GM12878 (cell line): Measurements from ENCODE around the gene PTPN14. TPM values are rescaled to one million over a fixed set of nuclear protein-coding genes. Genes with fewer than 3 reads are reported as not detected.
A peak's percentile ranks its signal among the peaks of the same experiment; 100 is the strongest.

Experiments
- ATAC-seq: fragments of 200-7000 bp; cut with Tn5 transposase; 3 replicates; pipeline ENCODE4 v1.9.1; 2020; ENCODE audit warnings: mild to moderate bottlenecking, moderate library complexity
- BruUV-seq: library from RNA; stranded (reverse); fragments of 400-500 nt; replicated peaks from 2 replicates; lab custom pipeline; 2021; lab: Mats Ljungman, UMichigan
- CTCF ChIA-PET: fragments of 300-600 bp; sonication (Branson Sonifier 250); formaldehyde crosslinking; extraction: SDS; loops from one replicate; lab custom pipeline; 2021; ENCODE audit warnings: inconsistent platforms; lab: Yijun Ruan, JAX
- POLR2A ChIA-PET: fragments of 350-600 bp; formaldehyde crosslinking; extraction: SDS; loops from one replicate; lab custom pipeline; 2021; ENCODE audit warnings: inconsistent platforms; lab: Charles Lee
- RAD21 ChIA-PET: fragments of 300-600 bp; sonication (Branson Sonifier 250); formaldehyde crosslinking; loops from one replicate; lab custom pipeline; 2023; ENCODE audit warnings: antibody characterized with exemption; ENCODE audit not compliant: unreplicated experiment; lab: Charles Lee
- SMC1A ChIA-PET: fragments of 300-600 bp; sonication (Branson Sonifier 250); formaldehyde crosslinking; loops from one replicate; lab custom pipeline; 2023; ENCODE audit not compliant: unreplicated experiment, uncharacterized antibody; lab: Charles Lee
- DNase-seq: peaks from one replicate; pipeline ENCODE4 v3.0.0-alpha.2; 2011; ENCODE audit warnings: low read depth, low spot score
- FAIRE-seq: peaks from 3 replicates; lab custom pipeline; 2011; peaks lifted over from hg19 to GRCh38; lab: Jason Lieb, UNC
- H2AFZ ChIP-seq: 2 replicates; pipeline ENCODE4 v1.6.0; 2011; ENCODE audit warnings: low read depth, low read length, control low read depth; ENCODE audit not compliant: control insufficient read depth
- H3K27ac ChIP-seq: 2 replicates; pipeline ENCODE4 v1.5.1; 2011; ENCODE audit warnings: control low read depth; ENCODE audit not compliant: control insufficient read depth, insufficient read depth
- H3K27me3 ChIP-seq, 2 experiments: replicated peaks in 1 of 2; 2 replicates each; pipeline versions ENCODE4 v1.6.0 to v1.6.1; 2011; ENCODE audit warnings: low read length in 1 of 2; ENCODE audit not compliant: control insufficient read depth in 2 of 2, insufficient read depth in 2 of 2
- H3K36me3 ChIP-seq, 2 experiments: 2 replicates each; pipeline ENCODE4 v1.5.1; 2011; ENCODE audit warnings: low read length in 1 of 2; ENCODE audit not compliant: control insufficient read depth in 2 of 2, insufficient read depth in 2 of 2
- H3K4me1 ChIP-seq: 2 replicates; pipeline ENCODE4 v1.6.1; 2011; ENCODE audit warnings: mild to moderate bottlenecking, low read length, moderate library complexity, mixed read lengths; ENCODE audit not compliant: control insufficient read depth, insufficient read depth
- H3K4me2 ChIP-seq: 2 replicates; pipeline ENCODE4 v1.6.0; 2011; ENCODE audit warnings: control low read depth; ENCODE audit not compliant: control insufficient read depth, insufficient read depth
- H3K4me3 ChIP-seq: fragments of 200-600 bp; sonication (generic); 2 replicates; pipeline ENCODE4 v1.5.1; 2016
- H3K79me2 ChIP-seq: 2 replicates; pipeline ENCODE4 v1.6.0; 2011; ENCODE audit warnings: low read length; ENCODE audit not compliant: control insufficient read depth, insufficient read depth
- H3K9ac ChIP-seq: 2 replicates; pipeline ENCODE4 v1.8.0; 2011; ENCODE audit warnings: low read length, control low read depth, mixed read lengths; ENCODE audit not compliant: control insufficient read depth, insufficient read depth
- H3K9me3 ChIP-seq: replicated peaks from 3 replicates; pipeline ENCODE4 v1.5.1; 2011; ENCODE audit warnings: mild to moderate bottlenecking, low read length; ENCODE audit not compliant: control insufficient read depth, insufficient read depth
- H4K20me1 ChIP-seq: 2 replicates; pipeline ENCODE4 v1.6.0; 2011; ENCODE audit not compliant: control insufficient read depth, insufficient read depth
- FOS ChIP-seq: IDR thresholded peaks from 3 replicates; pipeline ENCODE4 v1.6.1; 2011; ENCODE audit warnings: borderline replicate concordance; ENCODE audit not compliant: insufficient read length; ENCODE audit errors: extremely low read depth
- IKZF1 ChIP-seq: fragments of 450-650 bp; conservative IDR thresholded peaks from 2 replicates; pipeline ENCODE4 v1.6.1; 2017; ENCODE audit warnings: antibody characterized with exemption, mild to moderate bottlenecking
- KDM1A ChIP-seq: fragments of 200-600 bp; sonication (generic); IDR thresholded peaks from 2 replicates; pipeline ENCODE4 v1.6.1; 2016; ENCODE audit warnings: borderline replicate concordance
- MXI1 ChIP-seq: fragments of 150-350 bp; IDR thresholded peaks from 2 replicates; pipeline ENCODE4 v1.6.1; 2011; ENCODE audit warnings: low read depth, mild to moderate bottlenecking, inconsistent platforms, low read length, improper control_type of control experiment
- MYB ChIP-seq: fragments of 150-350 bp; IDR thresholded peaks from 2 replicates; pipeline ENCODE4 v1.6.1; 2014; ENCODE audit warnings: mild to moderate bottlenecking, low read depth, low read length, borderline replicate concordance
- NFIC ChIP-seq: IDR thresholded peaks from 2 replicates; pipeline ENCODE4 v1.6.1; 2012; ENCODE audit warnings: low read depth, mild to moderate bottlenecking, inconsistent platforms, low read length, moderate library complexity
- NR2C2 ChIP-seq: IDR thresholded peaks from 2 replicates; pipeline ENCODE4 v1.6.1; 2011; ENCODE audit warnings: borderline replicate concordance, low read depth; ENCODE audit not compliant: control insufficient read depth, insufficient read length
- PAX5 ChIP-seq: IDR thresholded peaks from 2 replicates; pipeline ENCODE4 v1.6.1; 2011; ENCODE audit warnings: low read depth, low read length, borderline replicate concordance
- SIX5 ChIP-seq: IDR thresholded peaks from 2 replicates; pipeline ENCODE4 v1.6.1; 2011; ENCODE audit warnings: mild to moderate bottlenecking, low read depth, low read length, moderate library complexity; ENCODE audit not compliant: severe bottlenecking
- SMAD1 ChIP-seq: fragments of 450-650 bp; IDR thresholded peaks from 2 replicates; pipeline ENCODE4 v1.6.1; 2018; ENCODE audit warnings: mild to moderate bottlenecking, low read depth; ENCODE audit not compliant: partially characterized antibody
- SMC3 ChIP-seq: IDR thresholded peaks from 2 replicates; pipeline ENCODE4 v1.6.1; 2011; ENCODE audit warnings: low read length, improper control_type of control experiment, borderline replicate concordance
- TAF1 ChIP-seq: IDR thresholded peaks from 2 replicates; pipeline ENCODE4 v1.6.1; 2011; ENCODE audit warnings: mild to moderate bottlenecking, low read depth, low read length, borderline replicate concordance
- ZBTB33 ChIP-seq: fragments of 450-650 bp; IDR thresholded peaks from 2 replicates; pipeline ENCODE4 v1.6.1; 2017; ENCODE audit warnings: mild to moderate bottlenecking
- ZNF274 ChIP-seq: IDR thresholded peaks from one replicate; pipeline ENCODE4 v1.8.0; 2011; ENCODE audit not compliant: insufficient read length, insufficient read depth
- ZNF622 ChIP-seq: fragments of 450-650 bp; IDR thresholded peaks from 2 replicates; pipeline ENCODE4 v1.6.1; 2017; ENCODE audit warnings: mild to moderate bottlenecking, inconsistent platforms
- WGBS: methylation state at CpG from one replicate; pipeline ENCODE4 v1.1.6; 2016; ENCODE audit warnings: low lambda C conversion rate; ENCODE audit not compliant: insufficient replicate concordance, insufficient coverage; ENCODE audit errors: missing lambda C conversion rate; 5-methylcytosine and 5-hydroxymethylcytosine counted together
- in situ Hi-C: fragments of 300-500 bp; cut with MboI; formaldehyde crosslinking; loops from 9 replicates; pipeline ENCODE4 v1.14.3; 2018; ENCODE audit warnings: mixed read lengths
- intact Hi-C: fragments of 100-400 bp; cut with micrococcal nuclease; formaldehyde crosslinking; loops from one replicate; pipeline ENCODE4 v1.14.2; 2022; ENCODE audit not compliant: unreplicated experiment
- polyA plus RNA-seq, 11 experiments: library from polyadenylated mRNA; depleted of rRNA in 4 of 11; unstranded in 6 of 11; stranded (reverse) in 5 of 11; fragments of >200 nt; fragmentation: Nextera tagmentation in 4 of 11; fragmentation: Illumina TruSeq in 1 of 11; extraction: Ambion mirVana in 4 of 11; extraction: Trizol in 1 of 11; gene quantifications; 1 replicate in 1 of 11; 2 replicates in 10 of 11; pipeline versions ENCODE4 v1.2.1 to v1.2.3, GENCODE V29; 2011 to 2016; ENCODE audit warnings: inconsistent platforms in 2 of 11, missing spikeins in 2 of 11, low read depth in 1 of 11
- total RNA-seq, 4 experiments: library from RNA; depleted of rRNA in 3 of 4; stranded (reverse); fragments of >200 nt in 3 of 4; fragmentation: Illumina TruSeq in 1 of 4; extraction: Trizol in 1 of 4; gene quantifications; 2 replicates each; pipeline versions ENCODE4 v1.2.1 to v1.2.3, GENCODE V29; 2013 to 2021
- TF ChIP-seq, protein P1 (sequence below): fragments of 450-650 bp; IDR thresholded peaks from 2 replicates; pipeline ENCODE4 v1.6.1; 2016; ENCODE audit warnings: mild to moderate bottlenecking, moderate library complexity, borderline replicate concordance

The PTPN14 gene
- total and polyA plus RNA-seq, 10 of the 15 experiments (the other 5 are each of a cell fraction or from before 2014, with no cell fraction given) = 0.05 to 5.1 (median 0.44) TPM

GRCh38 chr1:214331827-214332423, 219.5 kb downstream of the PTPN14 start (continued):
- no peak for TF ChIP-seq PAX5
- no peak for TF ChIP-seq SIX5
- peak; percentile 54; the same call in 1 of the 2 replicates for TF ChIP-seq SMC3
- TF ChIP-seq, all 136 proteins: peak for 6

GRCh38 chr1:214331180-214331579, 220.2 kb downstream of the PTPN14 start:
- BruUV-seq = no TSS peak
- ATAC-seq (no peak), FAIRE-seq (no peak), DNase-seq (no peak)
- no peak overlapping the region for H3K4me2 ChIP-seq
- H3K4me1 ChIP-seq = peaks cover 4% of the 10 kb centered on the region; the same call in 1 of the 2 replicates
- no peak overlapping the region for H3K4me3 ChIP-seq
- H4K20me1 ChIP-seq = no peaks in the 10 kb centered on the region
- ChIA-PET SMC1A (interaction anchor here (0.6 to 12.2 kb wide), 22 partner anchors 14 to 949 kb away, joined by 3 to 323 read pairs (median 8); no protein-coding TSS in a partner anchor), RAD21 (interaction anchor here (0.5 to 10.5 kb wide), 30 partner anchors 13 to 1195 kb away, joined by 3 to 207 read pairs (median 4); partner anchors contain the start of gene SMYD2), POLR2A (interaction anchor here (0.5 to 0.7 kb wide), 3 partner anchors 112 to 817 kb away, joined by 3 to 4 read pairs (median 4); no protein-coding TSS in a partner anchor), CTCF (interaction anchor here (0.6 to 17.7 kb wide), 68 partner anchors 9 to 1196 kb away, joined by 3 to 597 read pairs (median 9); partner anchors contain the start of genes CENPF and SMYD2)
- WGBS = 93% methylated on average over 1 of the region's 1 CpG
- H3K79me2 ChIP-seq = no peaks in the 10 kb centered on the region
- in situ Hi-C loops = loop anchor here (5.0 to 10.0 kb wide), 5 partner anchors 64 to 1194 kb away; no protein-coding TSS in a partner anchor
- H3K9ac ChIP-seq = no peak overlapping the region
- no peaks in the 10 kb centered on the region for H3K9me3 ChIP-seq
- intact Hi-C loops = loop anchor here (5.0 to 10.0 kb wide), 2 partner anchors 296 to 1194 kb away; no protein-coding TSS in a partner anchor
- H3K36me3 ChIP-seq = peaks cover 0 to 1% of the 10 kb centered on the region in 2 experiments; a peak in 2 of 4 replicates
- H2AFZ ChIP-seq = no peak overlapping the region
- H3K27ac ChIP-seq = no peak overlapping the region
- no peaks in the 10 kb centered on the region for H3K27me3 ChIP-seq
- TF ChIP-seq, protein P1, sequence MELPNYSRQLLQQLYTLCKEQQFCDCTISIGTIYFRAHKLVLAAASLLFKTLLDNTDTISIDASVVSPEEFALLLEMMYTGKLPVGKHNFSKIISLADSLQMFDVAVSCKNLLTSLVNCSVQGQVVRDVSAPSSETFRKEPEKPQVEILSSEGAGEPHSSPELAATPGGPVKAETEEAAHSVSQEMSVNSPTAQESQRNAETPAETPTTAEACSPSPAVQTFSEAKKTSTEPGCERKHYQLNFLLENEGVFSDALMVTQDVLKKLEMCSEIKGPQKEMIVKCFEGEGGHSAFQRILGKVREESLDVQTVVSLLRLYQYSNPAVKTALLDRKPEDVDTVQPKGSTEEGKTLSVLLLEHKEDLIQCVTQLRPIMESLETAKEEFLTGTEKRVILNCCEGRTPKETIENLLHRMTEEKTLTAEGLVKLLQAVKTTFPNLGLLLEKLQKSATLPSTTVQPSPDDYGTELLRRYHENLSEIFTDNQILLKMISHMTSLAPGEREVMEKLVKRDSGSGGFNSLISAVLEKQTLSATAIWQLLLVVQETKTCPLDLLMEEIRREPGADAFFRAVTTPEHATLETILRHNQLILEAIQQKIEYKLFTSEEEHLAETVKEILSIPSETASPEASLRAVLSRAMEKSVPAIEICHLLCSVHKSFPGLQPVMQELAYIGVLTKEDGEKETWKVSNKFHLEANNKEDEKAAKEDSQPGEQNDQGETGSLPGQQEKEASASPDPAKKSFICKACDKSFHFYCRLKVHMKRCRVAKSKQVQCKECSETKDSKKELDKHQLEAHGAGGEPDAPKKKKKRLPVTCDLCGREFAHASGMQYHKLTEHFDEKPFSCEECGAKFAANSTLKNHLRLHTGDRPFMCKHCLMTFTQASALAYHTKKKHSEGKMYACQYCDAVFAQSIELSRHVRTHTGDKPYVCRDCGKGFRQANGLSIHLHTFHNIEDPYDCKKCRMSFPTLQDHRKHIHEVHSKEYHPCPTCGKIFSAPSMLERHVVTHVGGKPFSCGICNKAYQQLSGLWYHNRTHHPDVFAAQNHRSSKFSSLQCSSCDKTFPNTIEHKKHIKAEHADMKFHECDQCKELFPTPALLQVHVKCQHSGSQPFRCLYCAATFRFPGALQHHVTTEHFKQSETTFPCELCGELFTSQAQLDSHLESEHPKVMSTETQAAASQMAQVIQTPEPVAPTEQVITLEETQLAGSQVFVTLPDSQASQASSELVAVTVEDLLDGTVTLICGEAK = no peak
- no peak for TF ChIP-seq FOS
- TF ChIP-seq NFIC = no peak
- no peak for TF ChIP-seq ZNF274
- TF ChIP-seq IKZF1 = no peak
- TF ChIP-seq ZBTB33 = no peak
- no peak for TF ChIP-seq TAF1
- no peak for TF ChIP-seq MYB
- no peak for TF ChIP-seq SMAD1
- TF ChIP-seq ZNF622 = no peak
- TF ChIP-seq MXI1 = no peak
- no peak for TF ChIP-seq KDM1A
- no peak for TF ChIP-seq NR2C2
